ENCODE measurements around the gene PERCC1.
A peak's percentile ranks its signal among the peaks of the same experiment; 100 is the strongest.
"Not testable (repeated sequence)": the region's sequence is repeated elsewhere in the genome, so short reads cannot be mapped to it uniquely, and the experiment has no call there.

The PERCC1 gene

DNA sequence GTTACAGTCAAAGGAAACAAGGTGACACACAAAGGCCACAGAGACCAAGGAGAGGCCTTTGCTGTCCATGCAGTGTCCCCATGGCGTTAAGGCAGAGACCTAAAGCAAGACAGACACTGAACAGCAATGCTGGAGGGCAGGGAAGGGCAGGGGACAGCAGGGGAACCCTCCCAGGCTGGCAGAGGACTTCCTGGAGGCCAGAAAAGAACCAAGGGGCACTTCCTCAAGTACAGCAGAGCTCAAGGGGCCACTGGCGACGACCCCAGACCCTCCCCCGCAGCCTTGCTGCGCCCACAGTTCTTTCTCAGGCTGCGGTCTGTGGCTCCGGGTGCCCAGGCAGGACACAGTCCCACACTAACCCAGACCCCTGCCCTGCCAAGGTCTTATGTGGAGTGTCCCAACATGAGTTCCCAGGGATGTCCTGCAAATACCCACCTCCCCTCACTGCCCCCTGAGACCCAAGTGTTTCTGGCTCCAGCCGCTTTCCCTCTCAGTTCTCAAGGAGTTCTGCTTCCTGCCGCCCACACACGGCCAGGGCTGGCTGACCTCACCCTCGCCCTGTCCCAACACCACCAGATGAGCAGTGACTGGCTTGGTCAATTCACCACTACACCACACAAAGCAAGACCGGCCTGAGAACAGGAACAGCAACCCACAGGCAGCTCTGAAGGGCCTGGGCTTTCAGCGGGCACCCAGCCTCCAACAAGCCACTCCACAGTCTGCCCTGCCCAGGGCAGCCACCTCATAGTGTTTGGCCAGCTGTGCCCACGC, 39.8 kb downstream of the PERCC1 start:
- no peak for DNase-seq

DNA sequence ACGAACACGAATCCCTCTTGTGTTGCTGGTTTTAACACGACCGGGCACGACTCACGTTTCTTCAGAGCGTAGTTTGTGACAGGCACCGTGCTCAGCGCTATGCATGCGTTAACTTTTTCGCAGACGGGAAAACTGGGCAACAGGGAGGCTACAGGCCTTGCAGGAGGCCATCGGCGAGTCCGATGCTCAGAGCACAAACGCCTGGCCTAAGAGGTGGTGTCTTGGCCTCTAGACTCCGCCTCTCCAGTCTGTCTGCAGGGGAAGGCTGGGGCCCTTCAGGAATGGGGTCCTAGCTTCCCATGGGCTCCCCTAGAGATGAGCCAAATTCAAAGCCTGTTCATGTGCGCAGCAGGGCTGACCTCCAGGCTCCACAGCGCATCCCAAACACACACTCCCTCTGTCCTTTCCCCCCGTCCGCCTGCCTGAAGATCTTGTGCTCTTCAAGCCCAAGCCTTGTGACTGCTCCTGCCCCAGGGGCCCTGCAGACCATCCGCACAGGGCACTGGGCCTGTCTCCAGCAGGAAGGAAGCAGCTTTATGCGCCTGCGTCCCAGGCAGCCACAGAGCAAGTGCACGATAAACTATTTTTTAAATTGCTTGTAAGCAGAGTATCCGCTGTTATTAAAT, 40.8 kb downstream of the PERCC1 start:
- no peak for DNase-seq

DNA sequence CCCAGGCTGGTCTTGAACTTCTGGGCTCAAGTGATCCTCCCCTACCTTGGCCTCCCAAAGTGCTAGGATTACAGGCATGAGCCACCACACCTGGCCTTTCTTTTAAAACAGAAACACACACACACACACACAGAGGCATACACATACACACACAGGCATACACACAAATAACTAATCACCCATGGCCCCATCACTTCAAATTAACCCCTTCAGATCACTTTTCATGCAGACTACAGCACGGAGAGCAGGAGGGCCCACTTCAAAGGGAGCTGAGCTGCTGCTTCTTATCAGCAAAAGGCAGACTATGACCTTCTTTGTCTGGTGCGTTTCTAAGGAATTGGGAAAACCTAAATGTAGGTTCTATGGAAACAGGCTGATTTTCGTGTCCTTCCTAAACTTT, 42.1 kb downstream of the PERCC1 start:
- no peak for DNase-seq

DNA sequence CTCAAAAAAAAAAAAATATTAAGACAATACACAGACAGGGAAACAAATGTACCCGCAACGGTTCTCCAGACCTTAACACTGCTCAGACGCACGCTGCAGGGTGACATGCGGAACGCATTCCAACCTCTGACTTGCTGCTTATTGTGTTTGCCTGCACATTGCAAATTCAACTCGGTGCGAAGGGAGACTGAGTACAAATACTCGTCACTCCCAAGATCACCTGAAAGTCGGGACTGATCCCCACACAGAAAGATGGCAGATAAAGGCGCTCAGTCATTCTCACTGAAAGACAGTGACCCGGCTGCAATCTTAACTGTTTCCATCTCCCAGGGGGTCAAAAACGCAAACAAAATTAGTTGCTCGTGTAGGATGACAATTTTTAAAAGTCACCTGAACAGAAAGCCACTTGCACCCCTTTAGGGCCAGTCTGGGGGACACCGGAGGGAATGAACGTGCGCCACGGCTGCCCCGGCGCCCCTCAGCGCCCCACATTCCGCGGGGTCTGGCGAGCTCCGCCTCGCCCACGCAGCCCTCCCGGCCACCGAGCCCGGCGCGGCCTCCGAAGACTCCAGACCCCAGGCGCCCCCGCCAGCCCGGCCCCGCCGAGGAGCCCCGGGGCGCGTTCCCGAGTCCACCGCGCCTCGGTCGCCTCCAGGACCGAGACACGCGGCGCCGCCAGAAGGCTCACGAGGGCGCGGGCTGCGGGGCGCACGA, 43.4 kb downstream of the PERCC1 start:
- DNase-seq: no peak

DNA sequence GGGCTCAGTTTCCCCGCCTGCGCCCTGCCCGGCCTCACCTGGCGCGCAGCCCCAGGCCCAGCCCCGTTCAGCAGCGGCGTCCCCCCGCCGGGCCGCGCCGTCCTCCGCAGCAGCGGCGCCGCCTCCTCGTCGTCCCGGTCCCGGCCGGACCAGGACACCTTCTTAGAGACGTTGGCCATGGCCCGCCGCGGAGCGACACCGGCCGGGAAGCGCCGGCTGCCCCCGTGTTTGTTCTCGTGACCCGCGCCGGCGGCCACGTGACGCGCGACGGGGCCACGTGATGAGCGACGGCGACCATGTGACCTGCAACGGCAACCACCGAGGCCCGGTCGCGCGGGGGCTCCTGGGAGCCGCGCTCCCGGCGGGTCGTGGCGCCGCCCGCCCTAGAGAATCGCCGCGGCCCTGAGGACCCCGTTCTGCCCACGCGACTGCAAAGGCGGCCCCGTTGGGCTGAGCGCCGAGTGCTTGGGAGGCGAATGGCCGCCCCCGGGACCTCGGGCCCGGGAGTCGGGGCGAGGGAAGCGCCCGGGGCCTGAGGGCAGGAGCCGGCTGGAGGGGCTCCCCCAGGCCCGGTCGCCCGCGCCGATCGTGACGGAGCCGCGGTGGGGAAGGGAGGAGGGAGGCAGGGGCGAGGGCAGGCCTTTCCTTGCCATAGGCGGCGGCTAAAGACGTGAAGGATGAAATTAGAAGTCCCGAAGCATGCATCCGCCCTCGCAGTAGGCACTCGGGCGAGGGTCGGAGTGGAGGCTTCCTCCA, 44.1 kb downstream of the PERCC1 start, which contains the start of gene CLCN7:
CLCN7 (minus strand) TSS at position 233 of the 756 bp plus-strand sequence; CDS start at position 179, 54 bp downstream.
- DNase-seq: peak; percentile 2

DNA sequence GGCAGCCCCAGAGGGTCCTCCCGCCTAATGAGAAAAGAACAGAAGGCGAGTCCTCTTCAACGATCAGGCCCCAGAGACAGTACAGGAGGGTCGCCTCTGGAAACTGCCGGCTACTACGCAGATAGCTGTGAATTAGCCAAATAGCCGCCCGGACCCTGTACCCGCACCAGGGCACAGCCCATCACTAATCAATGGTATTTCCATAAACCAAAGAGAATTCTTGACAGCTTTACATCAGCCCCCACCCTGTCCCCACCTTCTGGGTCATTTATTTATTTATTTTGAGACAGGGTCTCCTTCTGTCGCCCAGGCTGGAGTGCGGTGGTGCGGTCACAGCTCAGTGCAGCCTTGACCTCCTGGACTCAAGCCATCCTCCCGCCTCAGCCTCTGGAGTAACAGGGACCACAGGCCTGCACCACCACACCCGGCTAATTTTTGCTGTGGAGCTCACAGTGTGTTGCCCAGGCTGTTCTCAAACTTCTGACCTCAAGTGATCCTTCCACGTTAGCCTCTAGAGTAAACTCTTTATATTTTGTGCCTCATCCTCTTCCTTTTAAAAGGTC, 44.8 kb downstream of the PERCC1 start:
- DNase-seq: no peak

DNA sequence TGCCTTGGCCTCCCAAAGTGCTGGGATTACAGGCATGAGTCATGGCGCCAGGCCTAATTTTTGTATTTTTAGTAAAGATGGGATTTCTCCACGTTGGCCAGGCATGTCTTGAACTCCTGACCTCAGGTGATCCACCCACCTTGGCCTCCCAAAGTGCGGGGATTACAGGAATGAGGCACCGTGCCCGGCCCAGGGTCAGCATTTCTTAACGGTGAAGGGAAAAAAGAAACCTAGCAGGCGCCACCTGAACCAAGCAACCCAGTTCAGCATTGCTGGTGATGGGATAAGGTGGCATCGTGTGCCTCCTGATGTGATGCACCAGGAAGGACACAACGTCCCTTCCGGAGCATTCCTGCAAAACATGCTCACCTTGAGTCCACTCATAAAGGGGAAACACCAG, 46.2 kb downstream of the PERCC1 start:
- DNase-seq: no peak

DNA sequence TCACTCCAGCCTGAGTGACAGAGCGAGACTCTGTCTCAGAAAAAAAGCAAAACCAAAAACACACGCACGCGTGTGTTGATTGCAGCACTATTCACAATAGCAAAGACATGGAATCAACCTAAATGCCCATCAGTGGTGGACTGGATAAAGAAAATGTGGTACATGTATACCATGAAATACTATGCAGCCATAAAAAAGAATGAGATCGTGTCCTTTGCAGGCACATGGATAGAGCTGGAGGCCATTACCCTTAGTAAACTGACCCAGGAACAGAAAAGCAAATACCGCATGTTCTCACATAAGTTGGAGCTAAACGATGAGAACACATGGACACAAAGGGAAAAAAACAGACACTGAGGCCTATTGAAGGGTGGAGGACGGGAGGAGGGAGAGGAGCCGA, 48.1 kb downstream of the PERCC1 start:
- DNase-seq: not testable (repeated sequence)

DNA sequence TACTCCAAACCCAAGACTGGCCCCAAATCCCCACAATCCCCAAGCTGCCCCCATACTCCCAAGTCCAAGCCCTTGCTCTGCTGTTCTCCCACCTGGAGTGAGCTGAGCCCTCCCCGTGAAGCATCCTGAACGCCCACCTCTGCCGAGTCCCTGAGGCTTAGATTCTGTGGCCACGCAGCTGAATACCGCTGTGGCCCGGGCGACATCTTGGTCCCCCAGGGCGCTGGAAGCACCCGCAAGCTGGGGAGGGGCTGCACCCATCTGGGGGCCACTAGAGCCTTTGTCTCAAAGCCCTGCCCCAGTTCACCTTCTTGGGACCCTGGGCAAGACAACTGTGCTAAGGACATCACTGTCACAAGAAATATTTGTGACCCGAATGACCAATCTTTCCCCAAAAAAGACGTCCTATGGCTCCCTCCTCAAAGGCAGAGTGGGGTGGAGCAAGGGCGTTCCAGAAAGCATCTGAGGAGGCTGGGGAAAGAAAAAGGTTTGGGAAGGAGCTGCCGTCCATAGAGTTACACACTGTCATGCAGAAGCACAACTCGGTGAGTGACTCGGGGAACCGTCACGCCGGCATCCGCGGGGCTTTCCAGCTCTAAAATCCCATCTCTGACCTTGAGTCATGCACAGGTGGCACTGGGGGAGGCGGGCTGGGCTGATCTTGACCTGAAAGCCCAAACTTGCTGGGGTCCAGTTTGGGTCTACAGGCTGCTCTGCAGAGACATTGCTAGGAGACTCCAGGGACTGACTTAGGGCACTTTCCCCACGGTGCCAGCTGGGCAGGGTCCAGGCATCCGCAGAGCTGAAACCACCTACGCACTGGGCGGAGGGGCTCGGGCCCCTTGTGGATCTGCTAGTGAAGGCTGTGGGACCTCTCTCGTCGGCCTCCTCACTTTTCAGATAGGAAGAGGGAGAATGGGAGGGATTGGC, 51.3 kb downstream of the PERCC1 start:
- no peak for DNase-seq
